Neural progenitor cell (in vitro differentiated cells): ENCODE data around the gene SLFN12L.

Experiments used
- EZH2 ChIP-seq: fragments of 200-600 bp; sonication (generic); IDR thresholded peaks from 2 replicates; pipeline ENCODE4 v1.6.1; 2017; ENCODE audit warnings: antibody characterized with exemption, mild to moderate bottlenecking, moderate library complexity
- TF ChIP-seq, protein P1 (sequence below): fragments of 200-600 bp; sonication (generic); IDR thresholded peaks from 2 replicates; pipeline ENCODE4 v1.5.1; 2017; ENCODE audit warnings: antibody characterized with exemption, mild to moderate bottlenecking

- TF ChIP-seq, protein P1, sequence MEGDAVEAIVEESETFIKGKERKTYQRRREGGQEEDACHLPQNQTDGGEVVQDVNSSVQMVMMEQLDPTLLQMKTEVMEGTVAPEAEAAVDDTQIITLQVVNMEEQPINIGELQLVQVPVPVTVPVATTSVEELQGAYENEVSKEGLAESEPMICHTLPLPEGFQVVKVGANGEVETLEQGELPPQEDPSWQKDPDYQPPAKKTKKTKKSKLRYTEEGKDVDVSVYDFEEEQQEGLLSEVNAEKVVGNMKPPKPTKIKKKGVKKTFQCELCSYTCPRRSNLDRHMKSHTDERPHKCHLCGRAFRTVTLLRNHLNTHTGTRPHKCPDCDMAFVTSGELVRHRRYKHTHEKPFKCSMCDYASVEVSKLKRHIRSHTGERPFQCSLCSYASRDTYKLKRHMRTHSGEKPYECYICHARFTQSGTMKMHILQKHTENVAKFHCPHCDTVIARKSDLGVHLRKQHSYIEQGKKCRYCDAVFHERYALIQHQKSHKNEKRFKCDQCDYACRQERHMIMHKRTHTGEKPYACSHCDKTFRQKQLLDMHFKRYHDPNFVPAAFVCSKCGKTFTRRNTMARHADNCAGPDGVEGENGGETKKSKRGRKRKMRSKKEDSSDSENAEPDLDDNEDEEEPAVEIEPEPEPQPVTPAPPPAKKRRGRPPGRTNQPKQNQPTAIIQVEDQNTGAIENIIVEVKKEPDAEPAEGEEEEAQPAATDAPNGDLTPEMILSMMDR: no peak
- TF ChIP-seq EZH2: peak; percentile 88
Observed at GRCh38 chr17:35486920-35487732, 50.4 kb downstream of the SLFN12L start.
